LoVo (cell line): ENCODE results near the gene POPDC3.
"Not testable (repeated sequence)": the region's sequence is repeated elsewhere in the genome, so short reads cannot be mapped to it uniquely, and the experiment has no call there.

ENCODE experiments used
- DNase-seq: peaks from one replicate; pipeline ENCODE4 v3.0.0-alpha.2; 2016; ENCODE audit warnings: low spot score

Gene POPDC3

DNA sequence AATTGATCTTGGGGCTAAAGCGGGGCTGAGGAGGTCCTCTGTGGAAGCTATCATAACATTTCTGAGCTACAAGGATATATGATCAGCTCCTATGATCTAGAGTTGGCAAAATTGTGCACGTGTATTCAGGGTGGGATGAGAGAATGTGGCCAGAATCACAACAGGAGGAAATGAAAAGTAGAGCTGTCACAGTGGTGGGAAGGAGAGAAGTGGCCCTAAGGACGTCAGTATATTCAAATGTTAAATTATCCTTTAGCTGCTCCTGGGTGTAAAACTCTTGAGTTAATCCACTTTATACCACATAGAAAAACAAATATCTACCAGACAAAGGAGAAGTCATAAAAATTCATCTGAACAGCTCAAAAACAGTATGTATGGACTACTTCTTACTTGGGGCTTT is 14.8 kb upstream of the POPDC3 start:
- no peak for DNase-seq

DNA sequence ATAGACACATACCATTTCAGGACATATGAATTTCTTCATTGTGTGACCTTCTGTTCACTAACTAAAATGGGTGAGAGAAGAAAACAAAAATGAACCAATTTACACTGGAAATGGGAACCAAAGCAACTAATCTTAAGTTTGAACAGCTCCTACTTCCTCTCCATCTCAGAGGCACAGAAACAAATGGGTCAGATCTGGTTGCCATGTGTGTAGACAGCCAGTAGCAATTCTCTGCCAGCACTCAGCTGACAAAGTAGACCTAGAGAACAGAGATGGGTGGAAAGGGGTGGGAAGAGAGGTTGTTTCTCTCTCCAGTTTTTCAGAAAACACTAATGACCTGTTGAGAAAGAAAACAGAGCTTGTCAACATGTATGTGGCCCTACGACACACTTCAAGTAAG is 14.3 kb upstream of the POPDC3 start:
- no peak for DNase-seq

- no peak for DNase-seq
Observed at GRCh38 chr6:105193647-105194046, 13.8 kb upstream of the POPDC3 start.

GRCh38 chr6:105192707-105193465 is 13.1 kb upstream of the POPDC3 start:
- no peak for DNase-seq

DNA sequence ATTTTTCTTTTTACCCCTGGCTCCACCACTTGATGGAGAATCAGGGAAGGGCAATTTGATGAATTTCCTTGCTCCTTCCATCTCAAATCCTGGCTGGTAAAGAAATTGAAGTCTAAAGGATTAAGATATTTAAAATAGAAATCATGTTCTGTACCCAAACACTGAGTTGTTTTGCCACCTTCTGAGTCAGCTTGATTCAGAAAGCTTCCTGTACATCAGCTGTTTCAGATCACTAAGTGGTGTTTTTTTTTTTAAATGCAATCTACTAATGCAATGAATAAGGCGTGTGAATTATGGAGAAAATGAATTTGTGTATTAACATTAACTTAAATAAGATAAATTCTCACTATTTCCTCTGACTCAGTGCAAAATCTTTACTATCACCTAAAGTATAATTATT is 11.5 kb upstream of the POPDC3 start:
- no peak for DNase-seq

DNA sequence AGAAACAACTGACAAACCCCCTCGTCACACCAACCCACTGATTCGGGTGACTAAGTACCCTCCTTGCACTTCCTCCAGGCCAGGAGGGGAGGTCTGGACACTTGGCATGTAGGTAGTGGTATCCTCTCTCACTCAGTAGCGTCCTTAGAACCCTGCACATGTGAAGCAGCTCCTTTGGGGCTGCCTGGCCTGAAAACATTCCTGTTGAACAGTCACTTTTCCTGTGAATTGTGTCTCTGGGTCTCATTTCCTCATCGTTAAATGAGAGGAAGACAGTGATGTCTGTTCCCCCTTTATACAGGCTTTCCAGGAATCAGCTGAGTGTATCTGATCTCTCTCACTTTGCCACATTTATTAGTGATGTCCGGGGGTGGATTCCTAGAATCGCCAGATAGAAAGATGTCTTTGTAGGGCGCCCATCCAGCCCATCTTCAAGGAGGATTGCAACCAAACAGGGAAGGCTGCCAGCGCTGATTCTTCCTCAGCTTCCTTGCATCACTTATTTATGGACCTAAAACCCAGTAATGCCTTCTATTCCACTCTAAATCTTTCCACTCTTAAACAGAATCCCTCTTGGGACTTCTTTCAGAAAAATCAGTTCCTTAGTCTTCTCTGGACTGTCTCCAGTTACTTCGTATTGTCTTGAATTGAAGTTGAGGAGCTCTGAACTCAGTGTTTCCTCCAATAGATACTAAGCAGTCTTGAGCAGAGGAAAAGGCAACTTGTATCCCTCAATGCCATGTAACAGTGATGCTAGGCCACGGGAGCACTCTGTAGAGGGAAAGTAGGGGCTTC is 9.4 kb upstream of the POPDC3 start:
- DNase-seq, result no peak

- DNase-seq, result no peak
Observed at GRCh38 chr6:105188251-105188650, 8.4 kb upstream of the POPDC3 start.

- no peak for DNase-seq
Observed at GRCh38 chr6:105186576-105186975, 6.8 kb upstream of the POPDC3 start.

GRCh38 chr6:105184921-105185320 is 5.1 kb upstream of the POPDC3 start:
- no peak for DNase-seq

DNA sequence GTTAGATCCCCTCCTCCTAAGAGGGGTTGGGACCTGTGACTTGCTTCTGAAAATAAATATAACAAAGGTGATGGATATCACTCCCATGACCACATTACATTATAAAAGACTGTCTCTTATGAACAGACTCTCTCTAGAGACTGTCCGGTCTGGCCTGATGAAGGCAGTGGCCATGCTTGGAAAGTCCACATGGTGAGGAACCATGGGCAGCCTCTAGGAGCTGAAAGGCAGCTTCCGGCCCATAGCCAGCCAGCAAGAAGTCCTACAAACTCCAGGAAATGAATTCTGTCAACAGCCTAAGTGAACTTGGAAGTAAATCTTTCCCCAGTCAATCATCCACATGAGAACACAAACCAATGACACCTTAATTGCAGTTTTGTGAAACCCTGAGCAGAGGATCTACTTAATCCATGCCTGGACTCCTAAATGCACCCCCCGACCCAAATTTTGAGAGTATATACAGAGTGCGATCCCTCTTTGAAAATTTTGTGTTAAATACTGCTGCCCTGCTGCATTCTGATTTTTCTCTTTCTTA is 2.2 kb upstream of the POPDC3 start:
- DNase-seq, result no peak

- DNase-seq, result no peak
Observed at GRCh38 chr6:105178636-105179035, 1.2 kb downstream of the POPDC3 start.

GRCh38 chr6:105178110-105178509 is 1.7 kb downstream of the POPDC3 start:
- DNase-seq, result no peak

DNA sequence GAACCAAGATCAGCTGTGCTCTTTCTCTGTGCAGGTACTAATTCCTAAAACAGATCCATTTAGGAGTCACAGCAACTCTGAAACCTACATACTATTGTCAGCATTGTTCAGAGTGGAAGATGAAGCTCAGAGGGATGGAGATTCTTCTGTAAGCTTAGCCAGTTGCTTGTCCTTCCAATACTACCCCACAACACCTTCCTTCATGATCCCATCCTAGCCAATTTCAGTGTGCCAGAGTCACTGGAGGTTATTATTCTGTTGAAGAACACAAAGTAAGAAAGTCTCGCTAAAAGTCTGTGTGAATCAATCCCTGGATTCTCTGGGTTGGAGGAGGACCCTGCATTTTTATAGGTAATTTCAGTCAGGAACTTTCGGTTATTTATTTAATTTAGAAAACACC is 2.3 kb downstream of the POPDC3 start:
- no peak for DNase-seq

- DNase-seq, result no peak
Observed at GRCh38 chr6:105174512-105174911, 5.3 kb downstream of the POPDC3 start.

DNA sequence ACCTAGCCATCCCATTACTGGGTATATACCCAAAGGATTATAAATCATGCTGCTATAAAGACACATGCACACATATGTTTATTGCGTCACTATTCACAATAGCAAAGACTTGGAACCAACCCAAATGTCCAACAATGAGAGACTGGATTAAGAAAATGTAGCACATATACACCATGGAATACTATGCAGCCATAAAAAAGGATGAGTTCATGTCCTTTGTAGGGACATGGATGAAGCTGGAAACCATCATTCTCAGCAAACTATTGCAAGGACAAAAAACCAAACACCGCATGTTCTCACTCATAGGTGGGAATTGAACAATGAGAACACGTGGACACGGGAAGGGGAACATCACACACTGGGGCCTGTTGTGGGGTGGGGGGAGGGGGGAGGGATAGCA is 7.3 kb downstream of the POPDC3 start:
- not testable (repeated sequence) for DNase-seq

GRCh38 chr6:105170059-105170458 is 9.8 kb downstream of the POPDC3 start:
- DNase-seq, result no peak

DNA sequence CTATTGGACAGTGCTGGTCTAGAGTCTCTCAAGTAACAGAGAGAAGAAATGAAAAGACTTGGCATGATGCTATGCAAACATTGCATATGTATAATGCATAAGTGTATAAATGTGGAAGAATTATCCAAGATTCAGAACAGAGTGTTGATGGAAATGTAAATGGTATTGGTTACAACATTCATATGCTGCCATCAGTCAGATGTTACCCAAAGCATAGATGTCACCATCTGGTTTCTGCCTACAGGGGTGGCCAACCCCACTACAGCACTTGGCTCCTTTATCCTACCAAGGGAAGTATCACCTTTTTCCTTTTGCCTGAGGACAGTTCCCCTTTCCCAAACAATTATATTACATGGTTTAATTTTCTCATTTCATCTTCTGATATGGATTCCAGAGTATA is 11.9 kb downstream of the POPDC3 start:
- DNase-seq, result no peak

DNA sequence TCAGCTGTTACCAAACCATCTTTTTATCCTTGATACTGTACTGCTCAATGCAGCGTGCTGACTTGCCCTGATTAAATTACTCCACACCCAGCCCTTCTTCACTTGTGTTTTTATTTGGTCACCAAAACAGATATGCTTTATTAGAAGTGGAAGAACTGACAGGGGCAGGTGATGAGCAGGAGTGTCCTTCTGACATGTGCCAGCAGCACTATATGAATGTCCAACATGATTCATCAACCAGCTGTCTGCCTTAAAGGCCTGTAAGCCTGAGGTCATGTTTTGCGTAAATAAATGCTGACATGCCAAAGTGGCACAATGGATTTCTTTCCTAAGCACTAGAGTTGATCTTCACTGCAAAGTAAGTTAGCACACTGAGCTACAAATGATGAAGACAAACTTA is 15.4 kb downstream of the POPDC3 start:
- no peak for DNase-seq

GRCh38 chr6:105163183-105163582 is 16.6 kb downstream of the POPDC3 start:
- no peak for DNase-seq

- no peak for DNase-seq
Observed at GRCh38 chr6:105162377-105162776, 17.4 kb downstream of the POPDC3 start.

DNA sequence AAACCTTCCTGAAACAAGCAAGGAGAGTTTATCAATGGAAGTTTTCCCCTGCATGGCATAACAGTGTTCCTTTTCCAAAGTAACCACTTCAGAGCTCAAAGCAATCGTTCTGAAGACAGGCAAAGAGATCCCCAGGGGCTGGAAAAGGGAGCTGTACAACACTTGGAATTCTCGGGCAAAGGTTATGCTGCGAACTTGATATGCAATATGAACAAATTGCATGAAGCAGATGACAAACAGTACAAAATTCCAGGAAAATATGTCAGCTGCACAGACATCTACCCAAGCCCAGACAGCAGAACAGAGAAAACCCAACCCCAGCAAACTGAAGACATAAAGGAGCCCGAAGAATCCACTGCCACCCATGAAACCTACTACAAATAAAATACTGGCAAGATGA is 18.4 kb downstream of the POPDC3 start:
- no peak for DNase-seq

DNA sequence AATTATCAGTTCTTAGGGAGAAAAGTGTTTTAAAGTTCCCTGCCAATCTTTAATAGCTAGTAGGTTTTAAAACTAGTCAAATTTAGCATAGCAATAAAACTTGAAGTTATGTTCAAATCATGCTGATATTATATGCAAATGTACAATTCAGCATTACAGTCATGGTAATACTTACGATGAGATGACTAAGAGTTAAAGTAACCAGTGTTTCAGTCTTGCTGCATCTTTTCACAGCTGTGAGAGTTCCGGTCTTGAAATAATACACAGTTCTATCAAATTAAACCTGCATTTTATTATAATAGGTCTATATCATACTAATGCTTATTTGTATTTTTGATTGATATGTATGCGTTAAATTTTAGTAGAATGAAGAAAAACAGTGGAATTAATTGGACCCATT is 26.1 kb downstream of the POPDC3 start:
- DNase-seq, result no peak

GRCh38 chr6:105152880-105153279 is 26.9 kb downstream of the POPDC3 start:
- DNase-seq, result no peak
